Prostate gland (tissue), 2 donors: ENCODE measurements around the gene SUSD5.

Experiments used
- POLR2A ChIP-seq: fragments of 450-650 bp; IDR thresholded peaks from one replicate; pipeline ENCODE4 v1.6.1; 2016; ENCODE audit warnings: antibody characterized with exemption, mild to moderate bottlenecking
- TF ChIP-seq, protein P1 (sequence below), 4 experiments: fragments of 200-600 bp in 2 of 4; fragments of 450-650 bp in 2 of 4; sonication (generic) in 2 of 4; IDR thresholded peaks; 1 replicate in 3 of 4; 2 replicates in 1 of 4; pipeline ENCODE4 v1.5.1; 2016 to 2019; ENCODE audit warnings: antibody characterized with exemption in 4 of 4, mild to moderate bottlenecking in 2 of 4, moderate library complexity in 2 of 4

GRCh38 chr3:33124638-33125037, 94.0 kb downstream of the SUSD5 start:
- TF ChIP-seq, protein P1, sequence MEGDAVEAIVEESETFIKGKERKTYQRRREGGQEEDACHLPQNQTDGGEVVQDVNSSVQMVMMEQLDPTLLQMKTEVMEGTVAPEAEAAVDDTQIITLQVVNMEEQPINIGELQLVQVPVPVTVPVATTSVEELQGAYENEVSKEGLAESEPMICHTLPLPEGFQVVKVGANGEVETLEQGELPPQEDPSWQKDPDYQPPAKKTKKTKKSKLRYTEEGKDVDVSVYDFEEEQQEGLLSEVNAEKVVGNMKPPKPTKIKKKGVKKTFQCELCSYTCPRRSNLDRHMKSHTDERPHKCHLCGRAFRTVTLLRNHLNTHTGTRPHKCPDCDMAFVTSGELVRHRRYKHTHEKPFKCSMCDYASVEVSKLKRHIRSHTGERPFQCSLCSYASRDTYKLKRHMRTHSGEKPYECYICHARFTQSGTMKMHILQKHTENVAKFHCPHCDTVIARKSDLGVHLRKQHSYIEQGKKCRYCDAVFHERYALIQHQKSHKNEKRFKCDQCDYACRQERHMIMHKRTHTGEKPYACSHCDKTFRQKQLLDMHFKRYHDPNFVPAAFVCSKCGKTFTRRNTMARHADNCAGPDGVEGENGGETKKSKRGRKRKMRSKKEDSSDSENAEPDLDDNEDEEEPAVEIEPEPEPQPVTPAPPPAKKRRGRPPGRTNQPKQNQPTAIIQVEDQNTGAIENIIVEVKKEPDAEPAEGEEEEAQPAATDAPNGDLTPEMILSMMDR (IDR thresholded peaks at IDR 0.05) = no peak
- no peak for TF ChIP-seq POLR2A
